ENCODE results near the gene APRT. TPM values are rescaled to one million over a fixed set of nuclear protein-coding genes. Genes with fewer than 3 reads are reported as not detected.

Gene APRT
- total and polyA plus RNA-seq, 9 of the 15 experiments (the other 6 are each of a cell fraction or from before 2014, with no cell fraction given) = 41.7 to 409 (median 146) TPM

DNA sequence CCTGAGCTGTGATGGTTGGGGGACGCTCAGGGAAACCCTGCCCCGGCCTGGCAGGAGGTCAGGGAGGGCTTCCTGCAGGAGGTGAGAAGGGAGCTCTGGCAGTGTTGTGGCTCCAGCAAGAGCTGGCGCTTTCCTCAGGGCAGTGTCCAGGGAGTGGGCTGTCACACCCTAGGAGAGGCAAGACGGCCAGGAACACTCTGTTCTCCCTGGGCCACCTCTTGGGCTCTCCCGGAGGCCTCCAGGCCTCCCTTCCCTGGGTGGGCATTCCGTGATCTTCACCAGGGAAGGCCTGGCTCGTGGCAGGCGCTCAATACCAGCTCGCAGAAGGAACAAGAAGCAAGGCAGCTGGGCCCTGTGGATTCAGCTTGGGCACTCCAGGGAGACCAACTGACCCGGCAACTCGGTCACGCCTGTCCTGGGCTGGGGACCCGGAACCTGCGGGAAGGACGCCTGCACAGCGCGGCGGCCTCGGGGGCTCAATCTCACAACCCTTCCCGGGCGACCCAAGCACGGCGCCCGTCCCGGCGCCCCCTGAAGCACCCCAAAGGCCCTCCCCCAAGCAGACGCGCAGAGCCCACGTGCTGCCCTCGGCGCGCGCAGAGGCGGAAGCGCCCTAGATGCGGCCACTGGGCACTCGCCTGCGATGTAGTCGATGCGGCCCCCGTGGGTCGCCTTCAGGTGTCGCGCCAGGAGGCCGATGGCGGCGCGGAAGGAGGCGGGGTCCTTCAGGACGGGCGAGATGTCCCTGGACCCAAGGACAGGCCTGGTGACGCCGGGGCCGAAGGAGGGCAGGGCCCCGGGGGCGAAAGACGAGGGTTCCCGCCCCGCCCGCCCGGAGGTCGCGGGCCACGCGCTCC lies 588 bp downstream of the APRT start (continued):
- TF ChIP-seq, protein P1, sequence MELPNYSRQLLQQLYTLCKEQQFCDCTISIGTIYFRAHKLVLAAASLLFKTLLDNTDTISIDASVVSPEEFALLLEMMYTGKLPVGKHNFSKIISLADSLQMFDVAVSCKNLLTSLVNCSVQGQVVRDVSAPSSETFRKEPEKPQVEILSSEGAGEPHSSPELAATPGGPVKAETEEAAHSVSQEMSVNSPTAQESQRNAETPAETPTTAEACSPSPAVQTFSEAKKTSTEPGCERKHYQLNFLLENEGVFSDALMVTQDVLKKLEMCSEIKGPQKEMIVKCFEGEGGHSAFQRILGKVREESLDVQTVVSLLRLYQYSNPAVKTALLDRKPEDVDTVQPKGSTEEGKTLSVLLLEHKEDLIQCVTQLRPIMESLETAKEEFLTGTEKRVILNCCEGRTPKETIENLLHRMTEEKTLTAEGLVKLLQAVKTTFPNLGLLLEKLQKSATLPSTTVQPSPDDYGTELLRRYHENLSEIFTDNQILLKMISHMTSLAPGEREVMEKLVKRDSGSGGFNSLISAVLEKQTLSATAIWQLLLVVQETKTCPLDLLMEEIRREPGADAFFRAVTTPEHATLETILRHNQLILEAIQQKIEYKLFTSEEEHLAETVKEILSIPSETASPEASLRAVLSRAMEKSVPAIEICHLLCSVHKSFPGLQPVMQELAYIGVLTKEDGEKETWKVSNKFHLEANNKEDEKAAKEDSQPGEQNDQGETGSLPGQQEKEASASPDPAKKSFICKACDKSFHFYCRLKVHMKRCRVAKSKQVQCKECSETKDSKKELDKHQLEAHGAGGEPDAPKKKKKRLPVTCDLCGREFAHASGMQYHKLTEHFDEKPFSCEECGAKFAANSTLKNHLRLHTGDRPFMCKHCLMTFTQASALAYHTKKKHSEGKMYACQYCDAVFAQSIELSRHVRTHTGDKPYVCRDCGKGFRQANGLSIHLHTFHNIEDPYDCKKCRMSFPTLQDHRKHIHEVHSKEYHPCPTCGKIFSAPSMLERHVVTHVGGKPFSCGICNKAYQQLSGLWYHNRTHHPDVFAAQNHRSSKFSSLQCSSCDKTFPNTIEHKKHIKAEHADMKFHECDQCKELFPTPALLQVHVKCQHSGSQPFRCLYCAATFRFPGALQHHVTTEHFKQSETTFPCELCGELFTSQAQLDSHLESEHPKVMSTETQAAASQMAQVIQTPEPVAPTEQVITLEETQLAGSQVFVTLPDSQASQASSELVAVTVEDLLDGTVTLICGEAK (IDR thresholded peaks at IDR 0.05) = no peak
- TF ChIP-seq, protein P1 (CRISPR knock-in tag; IDR thresholded peaks at IDR 0.05) = 0 out of 2 replicates have a peak, but pooled peaks have one; percentile 24
- no peak for TF ChIP-seq KAT2B (IDR thresholded peaks at IDR 0.05; ENCODE audit: low read depth, low read length)
- TF ChIP-seq GTF2E2 (tag; IDR thresholded peaks at IDR 0.05) = no peak
- TF ChIP-seq CSDE1 (IDR thresholded peaks at IDR 0.05) = no peak
- no peak; a peak in 1 of 4 replicates for TF ChIP-seq NONO (IDR thresholded peaks at IDR 0.05; ENCODE audit: low read depth in 2 of 2, low read length in 1 of 2)
- TF ChIP-seq ZNF146 (CRISPR knock-in tag; IDR thresholded peaks at IDR 0.05; ENCODE audit: unreplicated experiment) = no peak
- no peak for TF ChIP-seq HOXB6 (CRISPR knock-in tag; IDR thresholded peaks at IDR 0.05; ENCODE audit: borderline replicate concordance)
- TF ChIP-seq KLF16 (IDR thresholded peaks at IDR 0.05) = no peak
- TF ChIP-seq RAD51 (IDR thresholded peaks at IDR 0.05; ENCODE audit: borderline replicate concordance, low read depth) = peak; percentile 78
- TF ChIP-seq EGR1 (conservative IDR thresholded peaks at IDR 0.05) = no peak
- TF ChIP-seq ZNF12 (CRISPR knock-in tag; IDR thresholded peaks at IDR 0.05) = peak; percentile 64; the same call in 1 of the 2 replicates
- TF ChIP-seq, protein P2, sequence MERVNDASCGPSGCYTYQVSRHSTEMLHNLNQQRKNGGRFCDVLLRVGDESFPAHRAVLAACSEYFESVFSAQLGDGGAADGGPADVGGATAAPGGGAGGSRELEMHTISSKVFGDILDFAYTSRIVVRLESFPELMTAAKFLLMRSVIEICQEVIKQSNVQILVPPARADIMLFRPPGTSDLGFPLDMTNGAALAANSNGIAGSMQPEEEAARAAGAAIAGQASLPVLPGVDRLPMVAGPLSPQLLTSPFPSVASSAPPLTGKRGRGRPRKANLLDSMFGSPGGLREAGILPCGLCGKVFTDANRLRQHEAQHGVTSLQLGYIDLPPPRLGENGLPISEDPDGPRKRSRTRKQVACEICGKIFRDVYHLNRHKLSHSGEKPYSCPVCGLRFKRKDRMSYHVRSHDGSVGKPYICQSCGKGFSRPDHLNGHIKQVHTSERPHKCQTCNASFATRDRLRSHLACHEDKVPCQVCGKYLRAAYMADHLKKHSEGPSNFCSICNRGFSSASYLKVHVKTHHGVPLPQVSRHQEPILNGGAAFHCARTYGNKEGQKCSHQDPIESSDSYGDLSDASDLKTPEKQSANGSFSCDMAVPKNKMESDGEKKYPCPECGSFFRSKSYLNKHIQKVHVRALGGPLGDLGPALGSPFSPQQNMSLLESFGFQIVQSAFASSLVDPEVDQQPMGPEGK (CRISPR knock-in tag; IDR thresholded peaks at IDR 0.05; ENCODE audit: borderline replicate concordance) = no peak
- 0 out of 2 replicates have a peak, but pooled peaks have one; percentile 13 for TF ChIP-seq CEBPG (CRISPR knock-in tag; IDR thresholded peaks at IDR 0.05)
- TF ChIP-seq CEBPG (tag; conservative IDR thresholded peaks at IDR 0.05 in 1 of 2, IDR thresholded peaks at IDR 0.05 in 1 of 2) = no peak
- TF ChIP-seq FOS (IDR thresholded peaks at IDR 0.05; ENCODE audit: extremely low read depth, insufficient read length) = no peak
